MCF 10A (cell line): Measurements from ENCODE around the gene PCED1B. TPM values are rescaled to one million over a fixed set of nuclear protein-coding genes. Genes with fewer than 3 reads are reported as not detected.

Experiments
- BruUV-seq: library from RNA; stranded (reverse); fragments of 400-500 nt; replicated peaks from 2 replicates; lab custom pipeline; 2021; lab: Mats Ljungman, UMichigan
- CTCF ChIA-PET: fragments of 300-600 bp; sonication (Branson Sonifier 250); formaldehyde crosslinking; extraction: SDS; loops from one replicate; lab custom pipeline; 2021; ENCODE audit warnings: antibody characterized with exemption, inconsistent platforms; lab: Yijun Ruan, JAX
- POLR2A ChIA-PET: fragments of 300-600, 350-650 bp; sonication (Branson Sonifier 250); formaldehyde crosslinking; extraction: SDS; loops from one replicate; lab custom pipeline; 2020; ENCODE audit warnings: antibody characterized with exemption, inconsistent platforms; lab: Yijun Ruan, JAX
- DNase-seq: peaks from one replicate; pipeline ENCODE4 v3.0.0-alpha.2; 2018; ENCODE audit not compliant: unreplicated experiment
- H3K27ac Mint-ChIP-seq: one replicate; pipeline ENCODE4 v1.8.0; 2022; ENCODE audit warnings: mild to moderate bottlenecking, low read depth, mixed read lengths; ENCODE audit not compliant: unreplicated experiment
- H3K27me3 Mint-ChIP-seq: one replicate; pipeline ENCODE4 v1.8.0; 2022; ENCODE audit warnings: mixed read lengths; ENCODE audit not compliant: insufficient read depth, unreplicated experiment
- H3K36me3 Mint-ChIP-seq: one replicate; pipeline ENCODE4 v1.8.0; 2022; ENCODE audit warnings: mild to moderate bottlenecking, moderate library complexity, mixed read lengths; ENCODE audit not compliant: insufficient read depth, unreplicated experiment
- H3K4me1 Mint-ChIP-seq: one replicate; pipeline ENCODE4 v1.8.0; 2022; ENCODE audit warnings: mixed read lengths; ENCODE audit not compliant: insufficient read depth, unreplicated experiment
- H3K4me3 Mint-ChIP-seq: one replicate; pipeline ENCODE4 v1.8.0; 2022; ENCODE audit warnings: mild to moderate bottlenecking, moderate library complexity, mixed read lengths; ENCODE audit not compliant: unreplicated experiment
- H3K9me3 Mint-ChIP-seq: one replicate; pipeline ENCODE4 v1.8.0; 2022; ENCODE audit warnings: mixed read lengths; ENCODE audit not compliant: unreplicated experiment
- intact Hi-C: fragments of 100-400 bp; cut with micrococcal nuclease; formaldehyde crosslinking; loops from 2 replicates; pipeline ENCODE4 v1.14.1; 2022
- total RNA-seq: library from RNA; stranded (reverse); gene quantifications from 2 replicates; pipeline ENCODE4 v1.2.3, GENCODE V29; 2022
- TF ChIP-seq, protein P1 (sequence below): fragments of 200-600 bp; IDR thresholded peaks from one replicate; pipeline ENCODE4 v1.8.0; 2022; ENCODE audit warnings: antibody characterized with exemption, mild to moderate bottlenecking; ENCODE audit not compliant: unreplicated experiment

The PCED1B gene
- total RNA-seq, 1 experiment from 2014 or later: 9.6 TPM

DNA sequence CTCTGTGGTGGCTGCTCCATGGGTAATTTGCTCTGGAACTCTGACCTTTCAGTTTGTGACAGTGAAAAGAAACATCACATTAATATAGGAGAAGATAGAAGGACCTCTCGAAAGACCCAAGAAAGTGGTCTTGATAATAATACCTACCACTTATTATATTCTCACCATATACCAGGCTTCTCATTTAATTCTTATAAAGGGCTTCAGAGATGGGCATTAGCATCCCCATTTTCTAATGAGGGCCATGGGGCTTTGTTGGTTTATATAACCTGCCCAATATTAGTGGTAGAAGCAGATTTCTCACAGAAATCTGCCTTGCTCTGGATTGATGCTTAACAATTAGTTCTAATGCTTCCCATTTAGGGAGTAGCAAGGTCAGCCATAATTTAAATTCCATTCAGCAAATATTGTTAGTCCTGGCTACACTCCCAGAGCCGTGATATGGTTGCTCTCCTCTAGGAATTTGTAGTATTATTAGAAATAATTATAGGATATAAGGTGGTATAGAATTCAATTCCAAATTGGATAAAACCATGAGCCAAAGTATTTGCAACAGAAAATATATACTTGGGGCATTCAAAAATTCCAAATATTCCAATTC, 7.8 kb downstream of the PCED1B start:
- Mint-ChIP-seq H3K27ac (peak overlapping the region; percentile 78), H3K27me3 (no peaks in the 10 kb centered on the region), H3K4me1 (peaks cover 47% of the 10 kb centered on the region), H3K36me3 (no peaks in the 10 kb centered on the region), H3K9me3 (no peaks in the 10 kb centered on the region), H3K4me3 (no peak overlapping the region)
- ChIA-PET POLR2A (interaction anchor here (0.7 to 8.3 kb wide), 9 partner anchors 8 to 162 kb away, joined by 3 to 79 read pairs (median 6); partner anchors contain the start of genes AMIGO2 and PCED1B), CTCF (no interaction called here)
- intact Hi-C loops: loop anchor here (10.0 kb wide), 1 partner anchor 738 kb away; no protein-coding TSS in a partner anchor
- no peak for DNase-seq
- TF ChIP-seq, protein P1, sequence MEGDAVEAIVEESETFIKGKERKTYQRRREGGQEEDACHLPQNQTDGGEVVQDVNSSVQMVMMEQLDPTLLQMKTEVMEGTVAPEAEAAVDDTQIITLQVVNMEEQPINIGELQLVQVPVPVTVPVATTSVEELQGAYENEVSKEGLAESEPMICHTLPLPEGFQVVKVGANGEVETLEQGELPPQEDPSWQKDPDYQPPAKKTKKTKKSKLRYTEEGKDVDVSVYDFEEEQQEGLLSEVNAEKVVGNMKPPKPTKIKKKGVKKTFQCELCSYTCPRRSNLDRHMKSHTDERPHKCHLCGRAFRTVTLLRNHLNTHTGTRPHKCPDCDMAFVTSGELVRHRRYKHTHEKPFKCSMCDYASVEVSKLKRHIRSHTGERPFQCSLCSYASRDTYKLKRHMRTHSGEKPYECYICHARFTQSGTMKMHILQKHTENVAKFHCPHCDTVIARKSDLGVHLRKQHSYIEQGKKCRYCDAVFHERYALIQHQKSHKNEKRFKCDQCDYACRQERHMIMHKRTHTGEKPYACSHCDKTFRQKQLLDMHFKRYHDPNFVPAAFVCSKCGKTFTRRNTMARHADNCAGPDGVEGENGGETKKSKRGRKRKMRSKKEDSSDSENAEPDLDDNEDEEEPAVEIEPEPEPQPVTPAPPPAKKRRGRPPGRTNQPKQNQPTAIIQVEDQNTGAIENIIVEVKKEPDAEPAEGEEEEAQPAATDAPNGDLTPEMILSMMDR: no peak
- BruUV-seq: no TSS peak

DNA sequence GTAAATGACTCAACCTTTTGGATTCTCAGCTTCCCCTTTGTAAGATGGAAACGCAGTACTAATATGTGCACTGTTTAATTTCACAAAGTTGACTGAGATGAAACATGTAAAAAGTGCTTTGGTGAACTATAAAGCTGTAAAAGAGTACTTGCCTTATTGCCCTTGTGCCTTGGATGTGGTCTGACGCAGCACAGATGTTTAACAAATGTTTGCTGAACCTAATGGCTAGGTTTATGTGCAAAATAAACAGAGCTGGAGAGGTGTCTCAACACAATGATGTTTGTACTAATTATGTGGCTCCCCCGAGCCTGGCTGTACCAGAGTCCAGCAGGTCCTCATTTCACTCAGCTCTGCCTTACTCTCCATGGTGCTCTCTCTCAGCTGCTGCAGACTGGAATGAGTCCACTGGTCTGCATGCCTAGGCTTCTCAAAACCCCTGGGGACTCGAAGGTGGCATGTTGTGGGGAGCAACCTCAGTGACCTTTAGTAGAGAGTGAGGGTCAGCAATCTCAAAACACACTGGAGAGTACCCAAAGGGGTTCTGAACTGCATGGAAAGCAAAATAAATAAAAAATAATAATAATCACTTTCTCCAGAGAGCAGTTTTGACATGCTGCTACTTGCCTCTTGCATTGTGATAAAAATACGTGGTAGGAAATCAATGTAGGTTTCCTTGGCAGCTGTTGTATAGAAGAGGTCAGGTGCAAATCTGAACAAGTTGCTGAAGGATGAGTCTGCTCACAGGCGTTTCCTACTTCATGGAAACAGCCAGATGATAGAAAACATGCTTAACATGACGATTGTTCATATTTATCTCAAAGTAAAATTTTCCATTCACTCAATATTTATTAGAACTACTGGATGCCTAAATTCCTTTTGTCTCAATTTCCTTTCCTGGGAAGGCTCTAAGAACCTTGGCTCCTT, 8.9 kb downstream of the PCED1B start:
- Mint-ChIP-seq H3K27me3 (no peaks in the 10 kb centered on the region), H3K4me3 (no peak overlapping the region), H3K36me3 (no peaks in the 10 kb centered on the region), H3K9me3 (no peaks in the 10 kb centered on the region), H3K4me1 (peaks cover 39% of the 10 kb centered on the region), H3K27ac (peak overlapping the region; percentile 81)
- DNase-seq: peak; percentile 80
- intact Hi-C loops: loop anchor here (10.0 kb wide), 1 partner anchor 737 kb away; no protein-coding TSS in a partner anchor
- BruUV-seq: no TSS peak
- POLR2A ChIA-PET: interaction anchor here (0.6 to 2.8 kb wide), 11 partner anchors 8 to 614 kb away, joined by 3 to 30 read pairs (median 5); partner anchors contain the start of genes AMIGO2 and PCED1B
- CTCF ChIA-PET: interaction anchor here (0.7 to 1.6 kb wide), 2 partner anchors 9 to 294 kb away, joined by 4 to 7 read pairs; partner anchors contain the start of genes AMIGO2 and PCED1B
- TF ChIP-seq, protein P1: no peak

DNA sequence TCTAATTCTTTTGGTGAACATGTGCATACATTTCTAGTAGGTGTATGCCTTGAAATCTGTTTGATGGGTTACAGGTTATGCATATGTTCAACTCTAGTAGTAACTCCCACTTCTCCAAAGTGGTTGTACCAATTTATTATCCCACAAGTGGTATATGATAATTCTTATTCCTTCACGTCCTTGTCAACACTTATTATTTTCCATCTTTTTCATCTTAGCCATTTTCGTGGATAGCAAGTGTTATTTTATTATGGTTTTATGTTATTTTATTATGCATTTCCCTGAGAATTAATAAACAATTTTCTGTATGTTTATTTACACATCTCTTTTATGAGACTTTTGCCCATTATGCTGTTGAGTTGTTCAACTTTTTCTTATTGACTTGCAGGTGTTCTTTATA, 11.6 kb downstream of the PCED1B start:
- TF ChIP-seq, protein P1: no peak
- CTCF ChIA-PET: interaction anchor here (0.5 kb wide), 1 partner anchor 29 kb away, joined by 3 read pairs; no protein-coding TSS in a partner anchor
- H3K36me3 Mint-ChIP-seq: no peaks in the 10 kb centered on the region
- BruUV-seq: no TSS peak
- POLR2A ChIA-PET: interaction anchor here (1.3 kb wide), 1 partner anchor 9 kb away, joined by 4 read pairs; no protein-coding TSS in a partner anchor
- H3K27ac Mint-ChIP-seq: peak overlapping the region; percentile 46
- peaks cover 43% of the 10 kb centered on the region for H3K4me1 Mint-ChIP-seq
- intact Hi-C loops: no loop called here
- no peaks in the 10 kb centered on the region for H3K9me3 Mint-ChIP-seq
- DNase-seq: no peak
- no peak overlapping the region for H3K4me3 Mint-ChIP-seq
- no peaks in the 10 kb centered on the region for H3K27me3 Mint-ChIP-seq
